Neural progenitor cell (in vitro differentiated cells): ENCODE results near the gene RAB40B.

Experiments used
- EZH2 ChIP-seq: fragments of 200-600 bp; sonication (generic); IDR thresholded peaks from 2 replicates; pipeline ENCODE4 v1.6.1; 2017; ENCODE audit warnings: antibody characterized with exemption, mild to moderate bottlenecking, moderate library complexity
- EZH2phosphoT487 ChIP-seq: fragments of 200-600 bp; sonication (generic); IDR thresholded peaks from 2 replicates; pipeline ENCODE4 v1.6.1; 2017; ENCODE audit warnings: antibody characterized with exemption
- TF ChIP-seq, protein P1 (sequence below): fragments of 200-600 bp; sonication (generic); IDR thresholded peaks from 2 replicates; pipeline ENCODE4 v1.5.1; 2017; ENCODE audit warnings: antibody characterized with exemption, mild to moderate bottlenecking

DNA sequence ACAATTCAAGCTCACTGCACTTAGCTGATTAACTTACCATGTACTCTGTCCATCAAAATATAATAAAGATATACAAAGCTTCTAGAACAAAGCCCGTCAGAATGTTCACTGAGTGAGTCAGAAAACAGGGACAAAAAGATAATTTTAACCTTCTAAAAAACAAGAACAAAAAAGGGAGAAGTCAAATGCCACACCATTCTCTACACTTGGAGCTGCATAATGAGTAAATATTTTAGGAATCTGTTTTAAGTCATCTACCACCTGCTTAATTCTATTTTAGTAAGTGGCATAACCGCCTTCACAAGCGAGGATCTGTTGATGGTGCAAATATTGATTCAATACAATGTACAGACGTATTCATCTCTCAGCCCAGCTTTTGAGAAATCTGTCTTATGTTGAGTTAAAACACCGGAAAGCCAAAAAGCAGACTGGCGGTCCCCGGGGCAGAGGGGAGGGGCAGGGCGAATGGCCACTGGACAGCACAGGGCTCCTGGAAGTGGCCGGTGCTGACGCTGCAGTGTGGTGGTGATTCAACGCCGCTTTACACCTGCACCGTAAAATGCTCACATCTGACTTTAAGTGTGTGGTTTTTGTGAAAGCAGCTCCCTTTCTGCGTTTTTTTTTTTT is 20.1 kb downstream of the RAB40B start:
- TF ChIP-seq, protein P1, sequence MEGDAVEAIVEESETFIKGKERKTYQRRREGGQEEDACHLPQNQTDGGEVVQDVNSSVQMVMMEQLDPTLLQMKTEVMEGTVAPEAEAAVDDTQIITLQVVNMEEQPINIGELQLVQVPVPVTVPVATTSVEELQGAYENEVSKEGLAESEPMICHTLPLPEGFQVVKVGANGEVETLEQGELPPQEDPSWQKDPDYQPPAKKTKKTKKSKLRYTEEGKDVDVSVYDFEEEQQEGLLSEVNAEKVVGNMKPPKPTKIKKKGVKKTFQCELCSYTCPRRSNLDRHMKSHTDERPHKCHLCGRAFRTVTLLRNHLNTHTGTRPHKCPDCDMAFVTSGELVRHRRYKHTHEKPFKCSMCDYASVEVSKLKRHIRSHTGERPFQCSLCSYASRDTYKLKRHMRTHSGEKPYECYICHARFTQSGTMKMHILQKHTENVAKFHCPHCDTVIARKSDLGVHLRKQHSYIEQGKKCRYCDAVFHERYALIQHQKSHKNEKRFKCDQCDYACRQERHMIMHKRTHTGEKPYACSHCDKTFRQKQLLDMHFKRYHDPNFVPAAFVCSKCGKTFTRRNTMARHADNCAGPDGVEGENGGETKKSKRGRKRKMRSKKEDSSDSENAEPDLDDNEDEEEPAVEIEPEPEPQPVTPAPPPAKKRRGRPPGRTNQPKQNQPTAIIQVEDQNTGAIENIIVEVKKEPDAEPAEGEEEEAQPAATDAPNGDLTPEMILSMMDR, result no peak
- TF ChIP-seq EZH2, result no peak
- TF ChIP-seq EZH2phosphoT487, result no peak
